GM21619 (cell line): ENCODE data around the gene RPRML.
"Not testable (repeated sequence)": the region's sequence is repeated elsewhere in the genome, so short reads cannot be mapped to it uniquely, and the experiment has no call there.

ENCODE experiments used
- ATAC-seq: cut with Tn5 transposase; IDR thresholded peaks from one replicate; pipeline ENCODE4 v1.9.1; 2021; ENCODE audit not compliant: unreplicated experiment

The RPRML gene

DNA sequence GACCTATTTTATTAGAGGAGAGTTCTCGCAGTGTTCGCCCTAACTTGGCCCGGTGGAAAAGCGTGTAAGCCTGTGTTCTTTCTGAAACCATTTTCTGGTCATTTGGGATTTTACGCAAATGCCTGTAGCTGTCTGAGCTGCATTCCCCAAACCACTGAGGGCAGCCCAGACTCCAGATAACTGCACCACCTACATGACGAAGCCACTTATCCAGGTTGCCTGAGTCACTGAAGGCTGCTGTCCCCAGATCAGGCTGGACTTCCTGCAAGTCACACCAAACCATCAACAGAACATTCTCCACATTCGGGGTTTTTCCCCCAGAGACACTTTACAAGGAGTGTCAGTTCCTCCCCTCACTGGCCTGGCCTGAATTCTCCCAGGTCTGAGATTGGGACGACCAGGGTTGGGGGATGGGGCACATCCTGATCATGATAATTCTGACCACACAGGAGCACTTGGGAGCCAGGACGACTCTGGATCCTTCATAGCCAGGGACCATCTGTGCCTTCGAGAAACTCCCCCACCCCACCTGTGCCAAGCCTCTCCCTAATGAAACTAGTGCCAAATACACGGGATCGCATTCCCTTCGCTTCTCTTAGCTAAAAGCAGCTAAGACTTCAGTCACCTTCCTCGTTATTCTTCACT lies 2.3 kb downstream of the RPRML start:
- no peak for ATAC-seq

DNA sequence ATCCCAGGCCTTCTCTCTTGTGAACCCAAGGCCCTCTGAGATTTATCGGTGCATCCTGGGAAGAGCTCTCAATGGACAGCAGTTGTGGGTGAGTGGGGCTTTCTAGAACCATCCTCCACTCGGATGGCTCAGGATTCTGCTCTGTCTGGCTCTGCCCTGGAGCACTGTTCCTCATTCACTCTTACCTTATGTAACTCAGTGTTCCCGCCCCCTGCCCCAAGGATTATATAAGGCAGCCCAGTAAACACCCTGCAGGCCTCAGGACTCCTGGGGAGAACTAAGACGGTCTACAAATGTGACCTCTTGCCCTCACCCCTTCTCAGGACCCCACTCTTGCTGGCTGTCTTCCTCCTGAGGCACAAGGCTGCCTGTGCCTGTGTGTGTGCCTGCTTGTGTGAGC lies 3.8 kb downstream of the RPRML start:
- no peak for ATAC-seq

DNA sequence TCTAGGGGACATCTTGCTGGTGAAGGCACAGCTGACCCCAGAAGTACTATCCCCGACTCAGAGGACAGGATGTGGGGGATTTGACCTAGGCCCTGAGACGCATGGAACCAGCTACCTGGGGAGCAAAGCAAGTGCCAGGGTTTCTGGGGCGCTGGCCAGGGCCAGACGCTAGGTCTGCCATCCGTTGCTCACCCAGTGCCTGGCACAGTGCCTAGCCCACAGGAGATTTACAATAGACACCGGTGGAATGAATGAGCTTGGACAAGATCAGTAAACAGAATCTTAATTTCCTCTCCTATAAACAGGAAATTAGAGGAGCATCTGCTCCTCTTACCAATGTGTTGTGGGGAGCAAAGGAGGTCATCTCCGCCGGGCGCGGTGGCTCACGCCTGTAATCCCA lies 5.0 kb downstream of the RPRML start:
- ATAC-seq = no peak

DNA sequence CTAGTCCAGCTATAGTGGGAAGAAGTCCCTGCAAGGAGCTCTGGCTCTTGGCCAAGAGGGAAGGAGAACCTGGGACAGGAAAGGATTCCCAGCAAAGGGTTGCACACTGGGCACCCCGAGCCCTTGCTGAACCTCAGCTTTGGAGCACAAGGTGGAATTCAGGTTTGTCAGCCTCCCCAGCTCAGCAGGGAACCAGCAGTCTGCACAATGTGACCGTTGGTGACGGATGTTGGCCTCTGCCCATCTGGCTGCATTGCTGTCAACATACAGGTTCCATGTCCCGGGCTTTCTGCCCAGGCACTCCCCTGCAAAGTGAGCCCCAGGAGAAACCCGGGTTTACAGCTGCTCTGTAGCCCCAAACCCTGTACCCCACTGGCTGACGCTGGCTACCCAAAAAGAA lies 6.7 kb downstream of the RPRML start:
- no peak for ATAC-seq

DNA sequence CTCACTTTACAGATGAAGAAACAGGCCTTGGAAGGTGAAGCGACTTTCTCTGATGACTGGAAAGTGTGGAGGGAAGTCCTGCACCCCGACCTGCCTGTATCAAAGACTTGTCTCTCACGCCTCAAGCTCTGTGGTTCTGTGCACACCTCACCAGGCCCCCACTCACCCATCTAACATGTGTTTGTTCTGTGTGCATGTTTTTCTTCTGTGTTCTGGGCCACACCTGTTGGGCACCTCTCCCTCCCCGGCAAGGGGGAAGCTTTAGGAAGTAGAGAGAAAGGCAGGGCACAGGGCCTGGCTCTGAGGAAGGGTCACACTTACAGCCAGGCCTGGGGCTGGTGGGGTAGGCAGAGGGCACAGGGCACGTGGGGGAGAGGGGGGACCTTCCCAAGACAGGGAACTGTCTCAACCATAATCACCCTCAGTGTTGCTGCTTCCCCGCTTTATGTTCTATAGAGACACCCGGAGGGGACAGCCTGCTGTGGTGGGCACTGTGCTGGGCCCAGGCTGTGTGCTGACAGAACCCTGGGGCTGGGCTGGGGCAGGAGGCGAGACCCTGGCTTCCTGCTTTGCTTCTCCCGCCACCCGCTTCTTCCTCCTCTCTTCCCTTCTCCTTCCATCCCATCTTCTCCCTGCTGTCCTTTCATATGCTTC lies 7.3 kb downstream of the RPRML start:
- ATAC-seq = no peak

DNA sequence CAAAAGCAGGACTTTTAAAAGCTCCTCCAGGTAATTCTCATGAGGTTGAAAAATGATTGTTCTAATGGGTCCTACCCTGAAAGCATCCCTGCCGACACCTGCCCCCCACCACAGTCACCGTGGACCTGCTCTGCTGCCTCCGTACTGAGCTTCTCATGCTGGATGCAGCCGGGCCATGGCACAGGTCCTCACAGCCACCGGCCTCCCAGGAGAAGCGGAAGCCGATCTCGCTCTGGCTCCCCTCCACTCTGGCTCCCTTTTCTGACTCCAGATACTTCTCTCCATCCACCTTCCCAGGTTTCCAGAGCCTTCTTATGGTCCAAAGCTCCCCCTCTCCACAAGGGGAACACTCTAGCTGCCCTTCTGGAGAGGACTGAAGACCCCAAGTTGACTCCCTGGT lies 10.2 kb downstream of the RPRML start:
- ATAC-seq = no peak

DNA sequence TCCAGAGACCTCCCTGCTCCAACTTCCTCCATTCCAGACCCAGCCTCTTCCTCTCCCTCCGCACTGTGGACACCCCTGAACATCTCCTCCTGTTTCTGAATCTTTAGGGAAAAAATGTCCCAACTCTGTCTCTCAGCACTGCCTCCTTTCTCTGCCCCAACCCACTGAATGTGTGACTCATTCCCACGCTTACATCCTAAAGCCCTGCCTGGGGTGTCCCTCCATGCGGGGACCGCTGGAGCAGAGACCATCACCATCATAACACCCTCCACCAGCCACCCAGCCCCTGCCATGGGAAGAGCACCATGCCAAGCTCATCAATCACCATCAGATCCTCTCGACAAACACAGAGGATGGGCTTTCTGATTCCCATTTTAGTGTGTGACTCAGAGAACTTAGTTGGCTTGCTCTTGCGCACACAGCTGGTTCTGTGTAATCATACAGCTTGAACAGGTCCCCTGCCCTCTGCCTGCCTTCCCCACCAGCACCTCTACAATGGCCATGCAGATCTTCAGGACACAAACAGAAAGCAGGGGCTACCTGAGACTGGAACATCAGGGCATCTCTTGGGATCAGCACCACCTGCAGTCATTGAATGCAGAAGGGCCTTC lies 10.7 kb downstream of the RPRML start:
- no peak for ATAC-seq

DNA sequence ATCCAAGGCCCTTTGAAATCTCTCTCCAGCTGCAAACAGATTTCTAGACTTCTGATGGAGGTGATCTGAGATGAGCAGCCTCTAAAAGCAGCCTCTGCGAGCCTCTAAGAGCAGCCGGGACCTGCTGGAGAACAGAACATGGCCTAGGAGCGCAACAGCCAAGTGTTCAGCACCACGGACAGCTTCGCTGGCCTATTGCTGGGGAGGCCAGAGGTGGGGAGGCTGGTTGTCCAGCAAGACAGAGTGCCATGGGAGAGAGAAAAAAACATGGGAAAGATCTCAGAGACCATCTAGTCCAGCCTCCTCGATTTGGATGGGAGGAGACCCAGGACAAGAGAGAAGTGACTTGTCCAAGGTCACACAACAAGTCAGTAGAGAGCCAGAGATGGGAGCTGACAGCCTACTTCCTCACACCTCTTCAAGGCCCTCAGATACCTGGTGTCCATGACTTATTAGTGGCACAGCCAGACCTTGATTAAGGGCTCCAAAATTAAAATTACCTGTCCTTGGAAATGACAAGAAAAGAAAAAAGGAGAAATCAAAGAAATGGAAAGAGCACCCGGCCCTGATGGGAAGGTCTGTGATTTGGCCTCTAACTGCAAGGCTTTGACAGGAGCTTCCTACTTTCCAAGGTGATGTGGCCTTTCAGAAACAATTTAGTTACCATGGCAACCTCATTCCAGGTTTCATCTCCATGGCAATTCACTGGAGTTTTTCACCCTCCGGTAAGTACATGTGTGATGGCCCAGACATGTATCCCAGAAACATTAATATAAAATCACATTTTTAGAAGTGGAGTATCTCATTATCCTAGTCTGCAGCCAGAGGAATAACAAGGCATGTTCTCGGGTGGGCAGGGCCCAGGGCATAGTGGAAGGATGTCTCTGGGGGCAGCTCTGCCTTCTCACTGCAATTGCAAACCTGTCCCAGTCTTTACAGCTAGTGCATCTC lies 14.5 kb downstream of the RPRML start:
- ATAC-seq = no peak

DNA sequence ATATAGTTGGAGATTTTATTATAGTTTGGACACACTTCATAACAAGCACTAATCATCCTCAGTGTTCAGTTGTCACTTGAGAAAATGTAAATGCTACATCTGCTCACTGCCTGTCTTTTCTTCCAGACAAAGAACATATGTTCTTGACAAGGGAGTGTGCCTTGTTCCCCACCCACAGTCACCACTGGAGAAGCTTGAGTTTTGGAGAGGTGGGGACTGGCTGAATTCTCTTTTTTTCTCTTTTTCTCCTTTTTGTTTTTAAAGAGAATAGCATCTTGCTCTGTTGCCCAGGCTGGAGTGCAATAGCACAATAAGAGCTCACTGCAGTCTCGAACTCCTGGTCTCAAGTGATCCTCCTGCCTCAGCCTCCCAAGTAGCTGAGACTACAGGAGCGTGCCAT lies 15.5 kb downstream of the RPRML start:
- no peak for ATAC-seq

DNA sequence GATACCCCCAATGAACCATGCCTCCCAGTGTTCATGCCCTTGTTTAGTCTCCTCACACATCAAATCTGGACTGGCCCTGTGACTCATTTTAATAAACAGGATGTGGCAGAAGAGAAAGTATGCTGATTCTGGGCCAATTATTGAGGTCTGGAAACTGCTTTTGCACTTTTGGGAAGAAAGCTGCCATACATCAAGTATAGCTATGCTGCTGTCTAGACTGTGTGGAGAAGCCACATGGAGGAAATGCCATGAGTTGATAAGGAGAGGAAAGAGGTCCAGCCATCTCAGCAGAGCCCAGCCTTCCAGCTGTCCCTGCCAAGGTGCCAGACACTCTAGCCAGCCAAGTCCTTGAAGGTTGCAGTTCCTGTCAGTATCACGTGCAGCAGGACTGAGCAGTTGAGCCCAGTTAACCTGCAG lies 16.7 kb downstream of the RPRML start:
- no peak for ATAC-seq

DNA sequence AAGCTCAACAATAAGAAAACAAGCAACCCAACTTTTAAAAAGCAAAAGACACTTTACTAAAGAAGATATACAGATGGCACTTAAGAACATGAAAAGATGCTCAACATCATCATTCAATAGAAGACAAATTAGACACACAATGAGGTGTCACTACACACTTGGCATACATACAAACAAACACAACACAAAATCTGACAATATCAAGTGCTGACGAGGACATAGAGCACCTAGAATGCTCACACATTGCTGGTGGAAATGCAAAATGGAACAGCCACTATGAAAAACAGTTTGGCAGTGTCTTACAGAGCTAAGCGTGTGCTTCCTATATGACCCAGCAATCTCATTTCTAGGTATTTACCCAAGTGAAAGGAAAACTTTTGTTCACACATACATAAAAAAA lies 18.9 kb downstream of the RPRML start:
- ATAC-seq = no peak

DNA sequence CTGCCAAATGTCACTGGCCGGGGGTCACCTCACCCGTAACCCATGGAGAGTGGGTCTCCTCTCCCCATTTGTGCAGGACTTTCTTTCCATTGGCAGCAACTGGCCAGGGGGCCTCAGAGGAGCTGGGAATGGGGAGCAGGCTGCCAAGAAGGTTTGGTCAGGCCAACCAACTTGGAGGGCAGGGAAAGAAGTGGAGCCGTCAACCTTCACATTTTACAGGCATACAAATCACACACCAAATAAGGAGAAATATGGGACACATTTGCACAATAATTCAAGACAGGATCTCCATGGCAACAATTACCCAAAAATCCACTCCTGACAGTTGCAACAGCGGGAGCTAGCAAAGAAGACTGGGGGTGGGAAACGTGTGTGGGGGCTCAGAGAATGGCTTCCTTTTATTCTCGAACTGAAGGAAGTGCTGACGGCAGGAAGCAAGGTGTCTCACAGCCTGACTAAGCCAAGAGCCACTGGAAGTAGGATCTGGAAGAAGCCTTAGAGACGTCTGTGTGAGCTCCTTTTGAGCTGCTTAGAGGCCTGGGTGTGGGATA lies 20.9 kb downstream of the RPRML start:
- no peak for ATAC-seq

DNA sequence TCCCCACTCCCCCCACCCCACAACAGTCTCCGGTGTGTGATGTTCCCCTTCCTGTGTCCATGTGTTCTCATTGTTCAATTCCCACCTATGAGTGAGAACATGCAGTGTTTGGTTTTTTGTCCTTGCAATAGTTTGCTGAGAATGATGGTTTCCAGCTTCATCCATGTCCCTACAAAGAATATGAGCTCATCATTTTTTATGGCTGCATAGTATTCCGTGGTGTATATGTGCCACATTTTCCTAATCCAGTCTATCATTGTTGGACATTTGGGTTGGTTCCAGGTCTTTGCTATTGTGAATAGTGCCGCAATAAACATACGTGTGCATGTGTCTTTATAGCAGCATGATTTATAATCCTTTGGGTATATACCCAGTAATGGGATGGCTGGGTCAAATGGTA lies 25.9 kb downstream of the RPRML start:
- not testable (repeated sequence) for ATAC-seq

DNA sequence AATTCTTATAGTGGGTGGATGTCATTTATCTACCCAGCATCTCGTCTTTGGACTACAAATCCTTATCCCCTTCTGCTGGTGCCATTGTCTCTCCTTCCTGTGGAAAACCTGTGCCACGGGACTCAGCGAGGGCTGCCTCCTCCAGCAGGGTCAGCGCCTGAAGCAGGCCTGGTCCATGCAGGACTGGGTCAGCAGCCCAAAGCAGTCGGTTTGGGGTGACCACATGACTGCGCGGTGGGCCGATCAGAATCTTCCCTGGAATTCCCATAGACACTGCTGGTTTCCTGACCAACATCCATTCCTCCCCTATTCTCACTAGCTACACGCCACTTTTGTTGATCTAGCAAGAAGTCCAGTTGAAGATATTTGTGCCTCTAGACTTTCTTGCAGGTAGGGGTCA lies 26.9 kb downstream of the RPRML start:
- ATAC-seq = no peak

DNA sequence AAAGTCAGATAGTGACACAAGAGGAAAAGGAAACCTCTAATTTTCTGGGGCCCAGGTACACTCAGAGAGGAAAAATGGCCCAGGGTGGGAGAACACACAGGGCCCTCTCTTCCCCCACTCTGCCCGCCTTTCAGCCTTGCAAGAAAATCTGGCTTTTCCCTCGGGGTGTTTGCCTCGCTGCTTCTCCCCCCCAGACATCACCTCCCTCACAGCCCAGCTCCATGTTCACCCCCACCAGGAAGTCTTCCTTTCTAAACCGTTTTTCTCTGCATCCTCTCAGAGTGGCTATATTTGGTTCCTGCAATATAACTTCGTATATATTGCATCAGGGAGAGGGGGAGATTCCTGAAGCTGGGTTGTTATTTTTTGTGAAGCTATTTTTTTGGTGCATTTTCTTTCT lies 27.3 kb downstream of the RPRML start:
- ATAC-seq = no peak

DNA sequence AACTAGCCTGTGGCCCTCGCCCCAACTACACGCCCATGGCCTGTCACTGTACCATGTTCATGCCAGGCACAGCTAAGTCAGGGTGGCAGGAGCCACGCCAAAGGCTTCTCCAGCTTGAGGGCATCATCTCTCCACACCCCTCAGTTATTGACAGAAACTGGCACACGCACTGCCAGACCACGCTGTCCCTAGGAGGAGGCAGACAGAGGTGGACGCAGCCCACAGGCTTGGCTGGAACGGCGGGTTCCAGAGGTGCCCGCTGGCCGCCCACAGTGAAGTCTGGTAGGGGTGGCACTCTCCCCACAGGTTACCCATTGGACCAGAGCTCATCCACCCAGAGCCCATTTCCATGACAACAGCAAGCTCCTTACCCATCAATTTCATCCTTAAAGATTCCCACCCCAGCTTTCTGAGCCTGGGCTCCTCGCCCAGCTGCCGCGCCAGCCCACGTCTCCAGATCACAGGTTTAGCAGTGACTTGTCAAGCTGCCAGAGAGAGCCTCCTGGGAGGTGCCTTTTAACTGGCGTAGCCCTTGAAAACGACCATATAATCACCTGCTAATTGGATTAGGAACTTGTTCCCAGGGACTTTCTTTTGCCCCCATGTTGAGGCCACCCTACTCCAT lies 27.9 kb downstream of the RPRML start:
- no peak for ATAC-seq

DNA sequence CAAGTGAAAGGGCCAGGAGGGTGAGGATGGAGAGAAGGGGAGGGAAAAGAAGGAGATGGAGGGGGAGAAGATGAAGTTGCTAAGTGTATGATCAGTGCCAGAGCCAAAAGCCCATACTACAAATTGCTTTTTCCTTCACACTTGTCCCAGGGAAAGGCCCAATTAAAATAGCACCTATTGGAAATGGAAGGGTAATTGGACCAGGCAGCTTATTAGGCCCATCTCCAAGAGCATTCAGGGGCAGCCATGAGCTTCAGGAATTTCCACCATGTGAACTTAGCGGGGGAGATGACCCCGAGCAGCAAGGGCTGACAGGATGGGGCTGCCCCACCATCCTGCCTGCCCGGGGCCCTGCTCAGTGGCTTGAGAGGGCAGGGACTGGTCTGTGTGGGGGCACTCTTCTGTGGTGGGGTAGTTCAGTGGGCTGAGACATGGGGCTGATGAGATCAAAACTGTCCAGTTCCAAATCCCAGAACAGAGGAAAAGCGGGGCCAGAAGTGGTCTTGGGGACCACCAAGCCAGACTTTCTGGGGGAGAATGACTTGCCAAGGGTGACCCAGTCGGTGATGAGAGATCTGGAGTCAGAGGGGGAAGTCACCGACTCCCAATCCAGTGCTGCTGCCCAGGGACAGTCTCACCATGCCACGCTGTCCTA lies 28.6 kb downstream of the RPRML start:
- no peak for ATAC-seq

DNA sequence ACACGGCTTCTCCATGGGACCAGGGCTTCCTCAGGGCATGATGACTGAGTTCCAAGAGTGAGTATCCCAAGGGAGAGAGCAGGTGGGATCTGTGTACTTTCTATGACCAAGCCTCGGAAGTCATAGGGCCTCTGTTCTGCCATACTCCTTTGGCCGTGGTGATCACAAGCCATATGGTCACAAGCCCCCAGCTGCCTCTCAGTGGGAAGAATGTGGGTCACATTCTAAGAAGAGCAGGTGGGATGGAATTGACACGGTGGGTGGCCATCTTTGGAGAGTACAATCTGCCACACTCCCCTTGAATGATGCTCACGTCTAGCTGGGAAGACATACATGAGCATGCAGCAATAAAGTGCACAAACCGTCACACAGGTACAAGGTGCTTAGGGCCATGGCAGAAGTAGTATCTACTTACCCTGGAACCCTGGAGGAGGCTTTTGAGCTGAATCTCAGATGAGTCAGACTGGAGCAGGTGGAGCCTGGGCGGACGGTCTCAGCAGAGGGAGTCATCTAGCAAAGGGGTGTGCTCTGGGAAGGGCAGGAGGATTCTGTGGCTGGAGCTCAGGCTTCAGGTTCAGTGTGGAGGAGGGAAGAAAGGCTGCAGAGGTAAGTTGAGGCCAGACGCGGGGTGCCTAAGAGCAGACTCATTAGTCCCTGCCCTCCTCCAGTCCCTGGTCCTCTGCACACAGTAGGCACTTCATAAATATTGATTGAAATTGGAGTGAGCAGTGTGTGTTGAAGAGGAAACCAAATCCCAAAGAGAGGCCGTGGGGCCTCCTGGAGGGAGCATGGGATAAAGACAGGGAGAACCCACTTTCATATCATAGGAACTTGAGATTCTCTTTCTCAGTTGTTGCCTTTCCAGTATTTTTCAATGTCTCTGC lies 29.5 kb downstream of the RPRML start:
- ATAC-seq = no peak

DNA sequence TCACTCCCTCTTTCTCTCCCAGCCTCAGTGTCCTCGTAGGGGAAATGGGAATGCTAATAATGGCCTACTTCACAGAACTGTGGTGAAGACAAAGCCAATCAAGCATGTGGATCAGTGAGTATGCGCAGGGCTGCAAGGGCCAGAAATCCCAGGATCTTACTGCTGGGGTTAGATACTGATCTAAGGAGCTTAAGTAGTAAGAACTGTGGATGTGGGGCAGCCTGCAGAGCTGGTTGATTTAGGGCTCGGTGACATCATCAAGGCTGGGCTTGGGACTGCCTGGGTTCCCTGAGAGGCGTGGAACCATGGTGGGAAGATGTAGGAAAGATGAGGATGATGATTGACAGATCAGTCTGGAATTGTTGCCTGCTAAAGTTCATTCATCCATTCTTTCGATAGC lies 30.5 kb downstream of the RPRML start:
- ATAC-seq = no peak
